Fibroblast of skin of right biceps (primary cell): ENCODE data around the gene PPL.

ENCODE experiments used
- DNase-seq: peaks from one replicate; pipeline ENCODE4 v3.0.0-alpha.2; 2013

The PPL gene

DNA sequence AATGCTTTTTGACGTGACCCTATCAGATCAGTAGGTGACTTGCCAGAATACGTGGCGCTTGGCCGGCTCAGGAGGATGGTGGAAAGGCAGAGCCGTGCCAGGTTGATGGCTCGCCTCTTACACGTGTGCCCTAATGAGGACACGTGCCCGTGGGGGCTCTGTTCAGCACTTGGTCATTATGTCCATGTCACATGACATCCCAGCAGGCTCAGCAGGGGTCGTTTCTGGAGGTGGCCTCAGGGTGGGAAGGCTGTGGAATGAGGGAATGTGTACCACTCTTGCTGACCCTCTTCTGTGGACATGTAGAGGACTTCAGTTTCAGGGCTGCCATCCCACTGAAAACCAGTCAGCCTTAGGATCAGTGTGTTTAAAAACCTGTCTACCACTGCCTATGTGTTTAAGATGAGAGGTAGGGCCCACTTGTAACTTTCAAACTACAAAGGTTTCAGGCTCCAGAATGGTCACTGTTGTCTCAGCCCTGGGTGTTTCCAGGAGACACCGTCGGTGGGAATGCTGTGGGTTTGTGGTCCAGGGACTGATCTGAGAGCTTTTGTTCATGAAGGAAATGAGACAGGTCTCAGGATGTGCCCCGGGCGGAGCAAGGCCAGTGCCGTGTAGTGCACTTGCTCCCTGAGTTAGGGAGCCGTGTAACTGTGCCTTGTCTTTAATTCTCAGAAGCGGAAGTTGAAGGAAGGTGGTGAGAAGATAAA, 77.6 kb downstream of the PPL start:
- no peak for DNase-seq

DNA sequence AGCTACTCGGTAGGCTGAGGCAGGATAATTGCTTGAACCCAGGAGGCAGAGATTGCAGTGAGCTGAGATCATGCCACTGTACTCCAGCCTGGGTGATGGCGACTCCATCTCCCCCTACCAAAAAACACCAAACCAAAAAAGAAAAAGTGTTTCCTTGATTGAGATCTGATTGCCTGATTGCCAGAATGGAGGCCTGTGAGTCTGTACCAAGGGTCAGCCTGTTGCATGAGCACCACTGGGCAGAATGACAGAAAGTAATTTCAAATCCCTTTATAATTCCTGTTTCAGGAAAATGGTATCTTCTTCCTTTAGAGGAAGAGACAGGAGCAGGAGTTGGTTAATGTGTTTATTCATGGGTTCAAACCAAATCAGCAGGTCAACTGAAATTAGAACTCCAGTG, 81.1 kb downstream of the PPL start:
- DNase-seq, result no peak

GRCh38 chr16:4855371-4855770, 81.6 kb downstream of the PPL start:
- DNase-seq, result no peak

- peak; percentile 11 for DNase-seq
Observed at GRCh38 chr16:4852221-4852872, 84.6 kb downstream of the PPL start.

DNA sequence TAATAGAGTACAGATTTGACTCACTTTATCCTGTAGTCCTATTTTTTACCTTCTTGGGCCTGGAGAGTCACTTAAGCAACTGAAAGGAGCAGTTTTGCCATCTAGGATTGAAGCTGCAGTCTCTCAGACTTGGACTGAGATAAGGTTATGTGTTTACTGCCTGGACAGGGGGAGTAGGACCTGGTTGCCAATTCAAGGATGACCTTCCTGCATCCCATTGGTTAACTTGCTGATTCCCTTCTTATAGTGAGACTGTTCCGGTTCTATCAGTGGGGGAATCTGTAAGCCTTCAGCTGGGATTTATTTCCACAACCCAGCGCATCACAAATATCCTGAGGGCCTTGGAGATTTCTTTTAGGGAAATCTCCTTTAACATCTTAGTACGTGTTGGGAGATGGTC, 86.7 kb downstream of the PPL start:
- DNase-seq, result no peak

DNA sequence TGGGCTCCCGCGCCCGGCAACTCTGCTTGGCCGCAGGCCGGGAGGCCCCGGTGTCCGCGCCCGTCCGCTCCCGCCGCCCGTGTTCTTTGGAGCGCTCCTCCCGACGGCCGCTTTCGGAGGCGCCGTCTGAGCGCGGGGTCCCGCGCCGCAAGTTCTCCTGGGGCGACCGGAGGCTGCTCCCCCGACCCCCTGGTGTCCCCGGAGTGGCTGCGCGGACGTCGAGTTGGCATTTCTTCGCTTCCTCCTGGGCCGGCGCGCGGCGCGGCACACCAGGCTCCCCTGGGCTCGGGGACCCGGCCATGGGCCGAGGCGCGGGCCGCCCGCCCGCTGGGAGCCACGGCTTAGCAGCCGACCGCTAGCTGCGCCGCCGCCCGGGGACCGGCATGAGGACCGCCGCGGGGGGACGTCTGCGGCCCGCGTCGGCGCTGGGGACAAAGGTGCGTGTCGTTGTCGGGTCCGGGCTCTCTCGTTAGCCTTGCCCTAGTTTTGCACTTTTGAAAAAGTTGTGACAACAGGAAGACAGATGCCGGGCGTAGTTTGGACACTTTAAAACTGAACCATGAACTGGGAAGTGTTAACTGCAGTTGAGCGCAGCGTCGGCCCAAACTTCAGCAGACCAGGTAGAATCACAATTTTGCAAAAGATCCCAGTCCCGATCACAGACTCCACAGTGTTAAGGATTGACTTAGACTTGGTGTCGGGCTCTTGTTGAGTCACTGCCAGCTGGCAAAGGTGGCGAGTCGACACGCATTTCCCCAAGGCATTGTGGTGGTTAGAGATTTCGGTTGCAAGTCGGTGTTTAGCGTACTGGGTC, 89.0 kb downstream of the PPL start:
- DNase-seq, result peak; percentile 65

DNA sequence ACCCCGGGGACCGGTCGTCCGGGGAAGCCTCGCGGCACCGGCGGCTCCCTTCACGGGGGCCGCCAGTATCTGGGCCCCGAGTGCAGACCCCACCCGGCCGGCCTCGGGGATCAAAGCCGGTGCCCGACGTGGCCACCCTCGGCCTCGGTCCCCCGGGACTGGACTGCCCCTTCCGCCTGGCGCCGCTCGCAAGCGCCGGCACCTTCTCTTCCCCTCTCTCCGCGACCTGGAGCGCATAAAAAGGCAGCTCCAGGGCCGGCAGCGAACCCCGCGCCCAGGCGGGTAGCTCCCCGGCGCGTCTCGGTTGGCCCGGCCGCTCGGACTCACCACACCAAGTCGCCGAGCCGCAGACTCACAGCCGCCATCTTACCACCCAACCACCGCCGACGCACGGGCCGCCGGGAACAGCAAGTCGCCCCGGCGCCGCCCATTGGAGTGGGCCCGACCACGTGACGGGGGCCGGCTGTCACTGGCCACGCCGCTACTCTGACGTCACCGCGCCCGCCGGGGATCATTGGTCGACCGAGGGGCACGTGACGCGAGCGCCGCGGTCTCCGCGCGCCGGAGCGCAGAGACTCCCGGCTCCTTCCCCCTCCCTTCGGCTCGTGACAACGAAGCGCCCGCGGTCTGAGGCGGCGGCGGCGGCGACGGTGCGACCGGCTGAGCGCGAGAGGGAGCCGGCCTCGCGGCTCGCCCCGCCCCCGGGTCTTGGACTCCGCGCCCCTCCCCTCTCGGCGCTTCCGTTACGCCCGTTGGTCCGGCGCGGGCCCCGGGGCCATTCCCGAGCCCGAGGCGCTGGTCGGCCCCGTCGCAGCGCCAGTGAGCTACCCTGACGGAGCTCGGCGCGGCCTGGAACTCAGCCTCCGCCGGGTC, 89.8 kb downstream of the PPL start, which contains the start of the genes GLYR1 and UBN1:
GLYR1 (minus strand) TSS at position 388 of the 873 bp plus-strand sequence; CDS start at position 365, 23 bp downstream.
UBN1 (plus strand) TSS at position 581 of the 873 bp plus-strand sequence. CDS start 5,437 bp downstream, outside the sequence.
- DNase-seq, result peak; percentile 97

DNA sequence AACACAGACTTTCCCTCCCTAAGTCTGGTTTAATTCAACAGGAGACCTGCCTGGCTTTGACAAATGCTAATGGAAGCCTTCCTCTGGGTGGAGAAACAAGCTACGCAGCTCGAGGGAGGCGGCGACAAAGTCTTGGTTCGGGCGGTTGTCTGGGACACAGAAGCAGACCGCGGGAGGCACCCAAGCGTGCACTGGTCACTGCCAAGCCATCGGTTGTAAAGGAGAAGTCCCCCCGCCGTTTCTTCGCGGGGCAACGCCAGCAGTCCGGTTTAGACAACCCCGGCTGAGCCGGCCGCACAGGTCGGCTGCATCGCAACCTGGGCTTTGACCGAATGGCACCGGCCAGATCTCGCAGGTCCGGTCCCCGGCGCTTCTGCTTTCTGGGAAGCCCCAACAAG, 90.4 kb downstream of the PPL start:
- DNase-seq, result peak; percentile 43

DNA sequence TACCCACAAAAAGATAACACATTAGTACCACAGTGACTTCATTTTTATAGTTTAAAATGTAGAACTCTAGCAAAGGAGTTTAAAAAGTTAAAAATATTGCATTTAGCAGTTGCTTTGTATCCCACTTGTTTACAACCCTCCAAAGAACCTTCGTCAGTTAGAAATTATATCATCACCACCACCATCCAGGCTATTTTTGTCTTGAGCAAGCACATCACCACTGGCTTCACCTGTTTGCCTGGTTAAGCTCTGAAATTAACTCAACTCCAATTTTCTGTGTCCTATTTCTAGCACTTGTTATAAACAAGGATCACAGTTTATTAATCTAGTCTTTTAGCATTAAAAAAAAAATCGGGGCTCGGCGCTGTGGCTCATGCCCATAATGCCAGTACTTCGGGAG, 96.0 kb downstream of the PPL start:
- no peak for DNase-seq

- DNase-seq, result no peak
Observed at GRCh38 chr16:4839942-4840341, 97.0 kb downstream of the PPL start.

GRCh38 chr16:4837733-4838501, 99.0 kb downstream of the PPL start:
- no peak for DNase-seq

DNA sequence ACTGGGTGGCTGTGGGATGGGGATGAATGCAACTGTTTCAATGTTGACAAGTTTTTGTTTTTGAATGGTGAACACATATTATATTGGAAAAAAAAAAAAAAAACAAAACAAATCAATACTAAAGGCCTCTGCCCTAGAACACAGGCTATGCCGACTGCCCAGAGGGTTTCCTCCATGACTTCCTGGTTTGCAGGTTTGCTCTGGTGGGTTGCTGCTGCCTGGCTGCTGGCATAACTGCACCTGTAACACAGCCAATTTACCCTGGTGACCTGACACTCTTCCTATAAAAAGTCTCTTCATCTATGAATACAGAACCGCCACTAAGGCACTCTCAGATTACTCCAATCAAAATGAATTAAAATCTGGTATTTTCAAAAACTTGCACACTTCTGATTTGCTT, 100.2 kb downstream of the PPL start:
- DNase-seq, result no peak

- DNase-seq, result no peak
Observed at GRCh38 chr16:4833584-4833983, 103.4 kb downstream of the PPL start.

- no peak for DNase-seq
Observed at GRCh38 chr16:4832698-4833343, 104.1 kb downstream of the PPL start.
